Measurements from ENCODE around the gene TOMM7. TPM values are rescaled to one million over a fixed set of nuclear protein-coding genes. Genes with fewer than 3 reads are reported as not detected.
"Not testable (repeated sequence)": the region's sequence is repeated elsewhere in the genome, so short reads cannot be mapped to it uniquely, and the experiment has no call there.

The TOMM7 gene
- total RNA-seq, 1 donor from 2014 or later, result 274 TPM

GRCh38 chr7:22784346-22784745 lies 38.3 kb downstream of the TOMM7 start:
- no peak for DNase-seq (ENCODE audit: low spot score)

GRCh38 chr7:22783421-22783820 lies 39.2 kb downstream of the TOMM7 start:
- DNase-seq (ENCODE audit: low spot score), result no peak

- DNase-seq (ENCODE audit: low spot score), result peak; percentile 54
Measured at GRCh38 chr7:22782616-22783232, 39.9 kb downstream of the TOMM7 start.

- no peak for DNase-seq (ENCODE audit: low spot score)
Measured at GRCh38 chr7:22781230-22781711, 41.4 kb downstream of the TOMM7 start.

GRCh38 chr7:22779730-22780323 lies 42.8 kb downstream of the TOMM7 start:
- not testable (repeated sequence) for DNase-seq (ENCODE audit: low spot score)

GRCh38 chr7:22776964-22777363 lies 45.7 kb downstream of the TOMM7 start:
- no peak for DNase-seq (ENCODE audit: low spot score)

- DNase-seq (ENCODE audit: low spot score), result no peak
Measured at GRCh38 chr7:22772885-22773284, 49.8 kb downstream of the TOMM7 start.

GRCh38 chr7:22771872-22772228 lies 50.8 kb downstream of the TOMM7 start:
- DNase-seq (ENCODE audit: low spot score), result no peak

- DNase-seq (ENCODE audit: low spot score), result no peak
Measured at GRCh38 chr7:22771194-22771871, 51.3 kb downstream of the TOMM7 start.

- DNase-seq (ENCODE audit: low spot score), result no peak
Measured at GRCh38 chr7:22765609-22766008, 57.0 kb downstream of the TOMM7 start.

Other genes starting within 250 kb of the TOMM7 start
- 5.0 TPM for gene IL6, start 95.6 kb downstream of the TOMM7 start, total RNA-seq
- gene HYCC1, start 191.3 kb upstream of the TOMM7 start, total RNA-seq, result 19.6 TPM